Prostate gland (tissue), 2 donors: Measurements from ENCODE around the gene DAO.

Source experiments
- POLR2A ChIP-seq: fragments of 450-650 bp; IDR thresholded peaks from one replicate; pipeline ENCODE4 v1.6.1; 2016; ENCODE audit warnings: antibody characterized with exemption, mild to moderate bottlenecking
- POLR2AphosphoS5 ChIP-seq: sonication (generic); formaldehyde crosslinking; IDR thresholded peaks from one replicate; pipeline ENCODE4 v1.6.1; 2017; ENCODE audit warnings: antibody characterized with exemption
- TF ChIP-seq, protein P1 (sequence below), 4 experiments: fragments of 200-600 bp in 2 of 4; fragments of 450-650 bp in 2 of 4; sonication (generic) in 2 of 4; IDR thresholded peaks; 1 replicate in 3 of 4; 2 replicates in 1 of 4; pipeline ENCODE4 v1.5.1; 2016 to 2019; ENCODE audit warnings: antibody characterized with exemption in 4 of 4, mild to moderate bottlenecking in 2 of 4, moderate library complexity in 2 of 4

DNA sequence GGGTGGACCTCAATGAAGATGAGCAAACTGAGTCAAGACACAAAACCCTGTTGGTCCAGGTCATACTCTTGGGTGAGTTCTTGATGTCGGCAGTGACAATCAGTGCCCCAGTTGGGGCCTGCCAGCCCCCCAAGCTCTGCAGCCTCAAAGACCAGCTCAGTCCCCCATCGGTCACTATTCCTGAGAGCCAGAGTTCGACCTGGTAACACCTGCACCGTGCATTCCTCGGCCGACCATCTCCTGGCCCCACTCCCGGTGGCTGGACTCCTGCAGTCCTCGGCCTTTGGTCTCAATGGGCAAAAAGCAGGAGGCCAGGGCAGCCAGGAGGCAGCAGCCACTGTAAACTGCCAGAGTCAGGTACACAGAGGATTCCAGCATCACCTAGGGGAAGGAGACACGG is 32.5 kb downstream of the DAO start:
- TF ChIP-seq POLR2A: no peak
- TF ChIP-seq, protein P1, sequence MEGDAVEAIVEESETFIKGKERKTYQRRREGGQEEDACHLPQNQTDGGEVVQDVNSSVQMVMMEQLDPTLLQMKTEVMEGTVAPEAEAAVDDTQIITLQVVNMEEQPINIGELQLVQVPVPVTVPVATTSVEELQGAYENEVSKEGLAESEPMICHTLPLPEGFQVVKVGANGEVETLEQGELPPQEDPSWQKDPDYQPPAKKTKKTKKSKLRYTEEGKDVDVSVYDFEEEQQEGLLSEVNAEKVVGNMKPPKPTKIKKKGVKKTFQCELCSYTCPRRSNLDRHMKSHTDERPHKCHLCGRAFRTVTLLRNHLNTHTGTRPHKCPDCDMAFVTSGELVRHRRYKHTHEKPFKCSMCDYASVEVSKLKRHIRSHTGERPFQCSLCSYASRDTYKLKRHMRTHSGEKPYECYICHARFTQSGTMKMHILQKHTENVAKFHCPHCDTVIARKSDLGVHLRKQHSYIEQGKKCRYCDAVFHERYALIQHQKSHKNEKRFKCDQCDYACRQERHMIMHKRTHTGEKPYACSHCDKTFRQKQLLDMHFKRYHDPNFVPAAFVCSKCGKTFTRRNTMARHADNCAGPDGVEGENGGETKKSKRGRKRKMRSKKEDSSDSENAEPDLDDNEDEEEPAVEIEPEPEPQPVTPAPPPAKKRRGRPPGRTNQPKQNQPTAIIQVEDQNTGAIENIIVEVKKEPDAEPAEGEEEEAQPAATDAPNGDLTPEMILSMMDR (IDR thresholded peaks at IDR 0.05): no peak
- TF ChIP-seq POLR2AphosphoS5: no peak
